Measurements from ENCODE around the gene AOPEP. TPM values are rescaled to one million over a fixed set of nuclear protein-coding genes. Genes with fewer than 3 reads are reported as not detected.

The AOPEP gene
- total and polyA plus RNA-seq, 2 of the 13 experiments (the other 11 are each of a cell fraction or from before 2014, with no cell fraction given): 22.2 to 41.6 TPM

DNA sequence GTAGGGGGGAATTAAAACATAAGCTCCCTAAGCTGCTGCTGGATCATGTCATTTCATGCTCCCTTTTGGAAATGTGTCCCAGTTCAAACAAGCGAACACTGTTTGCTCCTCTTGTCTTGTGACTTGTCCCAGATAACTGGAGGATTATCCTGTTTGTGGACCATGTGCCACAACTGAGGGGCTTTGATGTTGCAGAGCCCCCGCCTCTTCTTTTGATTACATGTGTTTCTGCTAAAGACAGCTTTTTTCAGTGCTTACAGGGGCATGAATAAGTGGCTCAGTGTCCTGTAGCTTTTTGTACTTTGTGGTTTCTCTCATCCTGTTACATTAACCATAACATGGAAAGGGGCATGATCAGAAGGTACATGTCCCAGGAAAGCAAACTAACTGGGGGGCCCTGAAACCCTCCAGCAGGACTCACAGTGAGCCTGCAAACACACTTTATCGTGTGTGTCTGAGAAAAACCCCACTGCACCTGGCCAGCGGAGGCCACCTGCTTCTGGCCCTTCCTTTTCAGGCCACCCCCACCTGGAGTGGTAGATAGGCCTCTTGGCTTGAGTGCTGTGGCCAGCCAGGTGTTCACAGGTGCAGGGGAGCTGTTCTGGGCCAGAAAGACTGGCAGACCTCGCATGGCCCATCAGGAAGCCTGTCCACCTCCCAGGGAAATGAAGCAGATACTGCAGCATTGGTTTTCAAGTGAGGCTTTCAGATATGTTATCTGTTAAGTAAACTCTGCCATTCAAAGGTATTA, 305.4 kb downstream of the AOPEP start (continued):
- TF ChIP-seq, protein P1, sequence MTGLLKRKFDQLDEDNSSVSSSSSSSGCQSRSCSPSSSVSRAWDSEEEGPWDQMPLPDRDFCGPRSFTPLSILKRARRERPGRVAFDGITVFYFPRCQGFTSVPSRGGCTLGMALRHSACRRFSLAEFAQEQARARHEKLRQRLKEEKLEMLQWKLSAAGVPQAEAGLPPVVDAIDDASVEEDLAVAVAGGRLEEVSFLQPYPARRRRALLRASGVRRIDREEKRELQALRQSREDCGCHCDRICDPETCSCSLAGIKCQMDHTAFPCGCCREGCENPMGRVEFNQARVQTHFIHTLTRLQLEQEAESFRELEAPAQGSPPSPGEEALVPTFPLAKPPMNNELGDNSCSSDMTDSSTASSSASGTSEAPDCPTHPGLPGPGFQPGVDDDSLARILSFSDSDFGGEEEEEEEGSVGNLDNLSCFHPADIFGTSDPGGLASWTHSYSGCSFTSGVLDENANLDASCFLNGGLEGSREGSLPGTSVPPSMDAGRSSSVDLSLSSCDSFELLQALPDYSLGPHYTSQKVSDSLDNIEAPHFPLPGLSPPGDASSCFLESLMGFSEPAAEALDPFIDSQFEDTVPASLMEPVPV (CRISPR knock-in tag; IDR thresholded peaks at IDR 0.05): peak; percentile 53; the same call in 1 of the 2 replicates
- TF ChIP-seq, protein P2, sequence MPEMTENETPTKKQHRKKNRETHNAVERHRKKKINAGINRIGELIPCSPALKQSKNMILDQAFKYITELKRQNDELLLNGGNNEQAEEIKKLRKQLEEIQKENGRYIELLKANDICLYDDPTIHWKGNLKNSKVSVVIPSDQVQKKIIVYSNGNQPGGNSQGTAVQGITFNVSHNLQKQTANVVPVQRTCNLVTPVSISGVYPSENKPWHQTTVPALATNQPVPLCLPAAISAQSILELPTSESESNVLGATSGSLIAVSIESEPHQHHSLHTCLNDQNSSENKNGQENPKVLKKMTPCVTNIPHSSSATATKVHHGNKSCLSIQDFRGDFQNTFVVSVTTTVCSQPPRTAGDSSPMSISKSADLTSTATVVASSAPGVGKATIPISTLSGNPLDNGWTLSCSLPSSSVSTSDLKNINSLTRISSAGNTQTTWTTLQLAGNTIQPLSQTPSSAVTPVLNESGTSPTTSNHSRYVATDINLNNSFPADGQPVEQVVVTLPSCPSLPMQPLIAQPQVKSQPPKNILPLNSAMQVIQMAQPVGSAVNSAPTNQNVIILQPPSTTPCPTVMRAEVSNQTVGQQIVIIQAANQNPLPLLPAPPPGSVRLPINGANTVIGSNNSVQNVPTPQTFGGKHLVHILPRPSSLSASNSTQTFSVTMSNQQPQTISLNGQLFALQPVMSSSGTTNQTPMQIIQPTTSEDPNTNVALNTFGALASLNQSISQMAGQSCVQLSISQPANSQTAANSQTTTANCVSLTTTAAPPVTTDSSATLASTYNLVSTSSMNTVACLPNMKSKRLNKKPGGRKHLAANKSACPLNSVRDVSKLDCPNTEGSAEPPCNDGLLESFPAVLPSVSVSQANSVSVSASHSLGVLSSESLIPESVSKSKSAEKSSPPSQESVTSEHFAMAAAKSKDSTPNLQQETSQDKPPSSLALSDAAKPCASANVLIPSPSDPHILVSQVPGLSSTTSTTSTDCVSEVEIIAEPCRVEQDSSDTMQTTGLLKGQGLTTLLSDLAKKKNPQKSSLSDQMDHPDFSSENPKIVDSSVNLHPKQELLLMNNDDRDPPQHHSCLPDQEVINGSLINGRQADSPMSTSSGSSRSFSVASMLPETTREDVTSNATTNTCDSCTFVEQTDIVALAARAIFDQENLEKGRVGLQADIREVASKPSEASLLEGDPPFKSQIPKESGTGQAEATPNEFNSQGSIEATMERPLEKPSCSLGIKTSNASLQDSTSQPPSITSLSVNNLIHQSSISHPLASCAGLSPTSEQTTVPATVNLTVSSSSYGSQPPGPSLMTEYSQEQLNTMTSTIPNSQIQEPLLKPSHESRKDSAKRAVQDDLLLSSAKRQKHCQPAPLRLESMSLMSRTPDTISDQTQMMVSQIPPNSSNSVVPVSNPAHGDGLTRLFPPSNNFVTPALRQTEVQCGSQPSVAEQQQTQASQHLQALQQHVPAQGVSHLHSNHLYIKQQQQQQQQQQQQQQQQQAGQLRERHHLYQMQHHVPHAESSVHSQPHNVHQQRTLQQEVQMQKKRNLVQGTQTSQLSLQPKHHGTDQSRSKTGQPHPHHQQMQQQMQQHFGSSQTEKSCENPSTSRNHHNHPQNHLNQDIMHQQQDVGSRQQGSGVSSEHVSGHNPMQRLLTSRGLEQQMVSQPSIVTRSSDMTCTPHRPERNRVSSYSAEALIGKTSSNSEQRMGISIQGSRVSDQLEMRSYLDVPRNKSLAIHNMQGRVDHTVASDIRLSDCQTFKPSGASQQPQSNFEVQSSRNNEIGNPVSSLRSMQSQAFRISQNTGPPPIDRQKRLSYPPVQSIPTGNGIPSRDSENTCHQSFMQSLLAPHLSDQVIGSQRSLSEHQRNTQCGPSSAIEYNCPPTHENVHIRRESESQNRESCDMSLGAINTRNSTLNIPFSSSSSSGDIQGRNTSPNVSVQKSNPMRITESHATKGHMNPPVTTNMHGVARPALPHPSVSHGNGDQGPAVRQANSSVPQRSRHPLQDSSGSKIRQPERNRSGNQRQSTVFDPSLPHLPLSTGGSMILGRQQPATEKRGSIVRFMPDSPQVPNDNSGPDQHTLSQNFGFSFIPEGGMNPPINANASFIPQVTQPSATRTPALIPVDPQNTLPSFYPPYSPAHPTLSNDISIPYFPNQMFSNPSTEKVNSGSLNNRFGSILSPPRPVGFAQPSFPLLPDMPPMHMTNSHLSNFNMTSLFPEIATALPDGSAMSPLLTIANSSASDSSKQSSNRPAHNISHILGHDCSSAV (CRISPR knock-in tag; IDR thresholded peaks at IDR 0.05; ENCODE audit: borderline replicate concordance): no peak
- no peak for TF ChIP-seq ZNF780A (CRISPR knock-in tag; IDR thresholded peaks at IDR 0.05)
- TF ChIP-seq ZNF292 (CRISPR knock-in tag; IDR thresholded peaks at IDR 0.05; ENCODE audit: borderline replicate concordance, low read depth): no peak; the same call in 1 of the 2 replicates
- TF ChIP-seq MLLT10 (CRISPR knock-in tag; IDR thresholded peaks at IDR 0.05): no peak
- TF ChIP-seq GATA4 (IDR thresholded peaks at IDR 0.05; ENCODE audit: borderline replicate concordance, low read depth): peak; percentile 89; the same call in 1 of the 2 replicates
- TF ChIP-seq, protein P3, sequence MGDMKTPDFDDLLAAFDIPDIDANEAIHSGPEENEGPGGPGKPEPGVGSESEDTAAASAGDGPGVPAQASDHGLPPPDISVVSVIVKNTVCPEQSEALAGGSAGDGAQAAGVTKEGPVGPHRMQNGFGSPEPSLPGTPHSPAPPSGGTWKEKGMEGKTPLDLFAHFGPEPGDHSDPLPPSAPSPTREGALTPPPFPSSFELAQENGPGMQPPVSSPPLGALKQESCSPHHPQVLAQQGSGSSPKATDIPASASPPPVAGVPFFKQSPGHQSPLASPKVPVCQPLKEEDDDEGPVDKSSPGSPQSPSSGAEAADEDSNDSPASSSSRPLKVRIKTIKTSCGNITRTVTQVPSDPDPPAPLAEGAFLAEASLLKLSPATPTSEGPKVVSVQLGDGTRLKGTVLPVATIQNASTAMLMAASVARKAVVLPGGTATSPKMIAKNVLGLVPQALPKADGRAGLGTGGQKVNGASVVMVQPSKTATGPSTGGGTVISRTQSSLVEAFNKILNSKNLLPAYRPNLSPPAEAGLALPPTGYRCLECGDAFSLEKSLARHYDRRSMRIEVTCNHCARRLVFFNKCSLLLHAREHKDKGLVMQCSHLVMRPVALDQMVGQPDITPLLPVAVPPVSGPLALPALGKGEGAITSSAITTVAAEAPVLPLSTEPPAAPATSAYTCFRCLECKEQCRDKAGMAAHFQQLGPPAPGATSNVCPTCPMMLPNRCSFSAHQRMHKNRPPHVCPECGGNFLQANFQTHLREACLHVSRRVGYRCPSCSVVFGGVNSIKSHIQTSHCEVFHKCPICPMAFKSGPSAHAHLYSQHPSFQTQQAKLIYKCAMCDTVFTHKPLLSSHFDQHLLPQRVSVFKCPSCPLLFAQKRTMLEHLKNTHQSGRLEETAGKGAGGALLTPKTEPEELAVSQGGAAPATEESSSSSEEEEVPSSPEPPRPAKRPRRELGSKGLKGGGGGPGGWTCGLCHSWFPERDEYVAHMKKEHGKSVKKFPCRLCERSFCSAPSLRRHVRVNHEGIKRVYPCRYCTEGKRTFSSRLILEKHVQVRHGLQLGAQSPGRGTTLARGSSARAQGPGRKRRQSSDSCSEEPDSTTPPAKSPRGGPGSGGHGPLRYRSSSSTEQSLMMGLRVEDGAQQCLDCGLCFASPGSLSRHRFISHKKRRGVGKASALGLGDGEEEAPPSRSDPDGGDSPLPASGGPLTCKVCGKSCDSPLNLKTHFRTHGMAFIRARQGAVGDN (CRISPR knock-in tag; IDR thresholded peaks at IDR 0.05): peak; percentile 88
- TF ChIP-seq KDM5A (IDR thresholded peaks at IDR 0.05; ENCODE audit: borderline replicate concordance, low read length): no peak; the same call in 1 of the 2 replicates
- TF ChIP-seq ZNF564 (CRISPR knock-in tag; IDR thresholded peaks at IDR 0.05): no peak
- TF ChIP-seq RARA (CRISPR knock-in tag; IDR thresholded peaks at IDR 0.05): peak; percentile 73
- no peak for TF ChIP-seq HOXA7 (CRISPR knock-in tag; IDR thresholded peaks at IDR 0.05)
- TF ChIP-seq NR2F1 (CRISPR knock-in tag; IDR thresholded peaks at IDR 0.05): no peak
- TF ChIP-seq ZFP41 (CRISPR knock-in tag; IDR thresholded peaks at IDR 0.05; ENCODE audit: borderline replicate concordance): no peak
